ENCODE data around the gene OR5B3. TPM values are rescaled to one million over a fixed set of nuclear protein-coding genes. Genes with fewer than 3 reads are reported as not detected.

The OR5B3 gene
- polyA plus RNA-seq, 1 of the 3 experiments (the other 2 are of a cell fraction), result not detected

- H3K36me3 ChIP-seq (replicated peaks in 1 of 2; ENCODE audit: control insufficient read depth in 1 of 2, insufficient read depth in 2 of 2, low read length in 1 of 2), result no peaks in the 10 kb centered on the region
- H3K27me3 ChIP-seq (ENCODE audit: insufficient read depth), result no peaks in the 10 kb centered on the region
- no peaks in the 10 kb centered on the region for H4K20me1 ChIP-seq (ENCODE audit: insufficient read depth)
- ChIA-PET CTCF (no interaction called here), POLR2A (no interaction called here)
- H3K9me3 ChIP-seq, result no peaks in the 10 kb centered on the region
- WGBS (ENCODE audit: low lambda C conversion rate), result 3% methylated on average over 1 of the region's 1 CpG
- no peak for DNase-seq
- no peaks in the 10 kb centered on the region for H3K9me2 ChIP-seq
- H3K79me2 ChIP-seq (ENCODE audit: insufficient read depth), result no peaks in the 10 kb centered on the region
- no peak overlapping the region for H3K4me3 ChIP-seq (ENCODE audit: low read depth in 2 of 2, low read length in 1 of 2)
- H3F3A ChIP-seq (replicated peaks; ENCODE audit: insufficient read depth), result no peaks in the 10 kb centered on the region
- H3K9ac ChIP-seq, result no peak overlapping the region
- no peak for TF ChIP-seq RCOR1 (IDR thresholded peaks at IDR 0.05; ENCODE audit: low read length)
- no peak for TF ChIP-seq ZBTB33 (IDR thresholded peaks at IDR 0.05; ENCODE audit: borderline replicate concordance, low read depth)
- no peak for TF ChIP-seq FOXJ3 (CRISPR knock-in tag; IDR thresholded peaks at IDR 0.05)
- TF ChIP-seq EP300 (IDR thresholded peaks at IDR 0.05; ENCODE audit: borderline replicate concordance in 1 of 2, low read depth in 1 of 2, low read length in 1 of 2), result no peak
- TF ChIP-seq, protein P1, sequence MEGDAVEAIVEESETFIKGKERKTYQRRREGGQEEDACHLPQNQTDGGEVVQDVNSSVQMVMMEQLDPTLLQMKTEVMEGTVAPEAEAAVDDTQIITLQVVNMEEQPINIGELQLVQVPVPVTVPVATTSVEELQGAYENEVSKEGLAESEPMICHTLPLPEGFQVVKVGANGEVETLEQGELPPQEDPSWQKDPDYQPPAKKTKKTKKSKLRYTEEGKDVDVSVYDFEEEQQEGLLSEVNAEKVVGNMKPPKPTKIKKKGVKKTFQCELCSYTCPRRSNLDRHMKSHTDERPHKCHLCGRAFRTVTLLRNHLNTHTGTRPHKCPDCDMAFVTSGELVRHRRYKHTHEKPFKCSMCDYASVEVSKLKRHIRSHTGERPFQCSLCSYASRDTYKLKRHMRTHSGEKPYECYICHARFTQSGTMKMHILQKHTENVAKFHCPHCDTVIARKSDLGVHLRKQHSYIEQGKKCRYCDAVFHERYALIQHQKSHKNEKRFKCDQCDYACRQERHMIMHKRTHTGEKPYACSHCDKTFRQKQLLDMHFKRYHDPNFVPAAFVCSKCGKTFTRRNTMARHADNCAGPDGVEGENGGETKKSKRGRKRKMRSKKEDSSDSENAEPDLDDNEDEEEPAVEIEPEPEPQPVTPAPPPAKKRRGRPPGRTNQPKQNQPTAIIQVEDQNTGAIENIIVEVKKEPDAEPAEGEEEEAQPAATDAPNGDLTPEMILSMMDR (IDR thresholded peaks at IDR 0.05), result no peak
- TF ChIP-seq TCF12 (IDR thresholded peaks at IDR 0.05), result no peak
- no peak for TF ChIP-seq RXRA (IDR thresholded peaks at IDR 0.05; ENCODE audit: borderline replicate concordance, low read depth)
- no peak for TF ChIP-seq MEF2A (IDR thresholded peaks at IDR 0.05; ENCODE audit: borderline replicate concordance, low read depth)
- TF ChIP-seq, protein P2, sequence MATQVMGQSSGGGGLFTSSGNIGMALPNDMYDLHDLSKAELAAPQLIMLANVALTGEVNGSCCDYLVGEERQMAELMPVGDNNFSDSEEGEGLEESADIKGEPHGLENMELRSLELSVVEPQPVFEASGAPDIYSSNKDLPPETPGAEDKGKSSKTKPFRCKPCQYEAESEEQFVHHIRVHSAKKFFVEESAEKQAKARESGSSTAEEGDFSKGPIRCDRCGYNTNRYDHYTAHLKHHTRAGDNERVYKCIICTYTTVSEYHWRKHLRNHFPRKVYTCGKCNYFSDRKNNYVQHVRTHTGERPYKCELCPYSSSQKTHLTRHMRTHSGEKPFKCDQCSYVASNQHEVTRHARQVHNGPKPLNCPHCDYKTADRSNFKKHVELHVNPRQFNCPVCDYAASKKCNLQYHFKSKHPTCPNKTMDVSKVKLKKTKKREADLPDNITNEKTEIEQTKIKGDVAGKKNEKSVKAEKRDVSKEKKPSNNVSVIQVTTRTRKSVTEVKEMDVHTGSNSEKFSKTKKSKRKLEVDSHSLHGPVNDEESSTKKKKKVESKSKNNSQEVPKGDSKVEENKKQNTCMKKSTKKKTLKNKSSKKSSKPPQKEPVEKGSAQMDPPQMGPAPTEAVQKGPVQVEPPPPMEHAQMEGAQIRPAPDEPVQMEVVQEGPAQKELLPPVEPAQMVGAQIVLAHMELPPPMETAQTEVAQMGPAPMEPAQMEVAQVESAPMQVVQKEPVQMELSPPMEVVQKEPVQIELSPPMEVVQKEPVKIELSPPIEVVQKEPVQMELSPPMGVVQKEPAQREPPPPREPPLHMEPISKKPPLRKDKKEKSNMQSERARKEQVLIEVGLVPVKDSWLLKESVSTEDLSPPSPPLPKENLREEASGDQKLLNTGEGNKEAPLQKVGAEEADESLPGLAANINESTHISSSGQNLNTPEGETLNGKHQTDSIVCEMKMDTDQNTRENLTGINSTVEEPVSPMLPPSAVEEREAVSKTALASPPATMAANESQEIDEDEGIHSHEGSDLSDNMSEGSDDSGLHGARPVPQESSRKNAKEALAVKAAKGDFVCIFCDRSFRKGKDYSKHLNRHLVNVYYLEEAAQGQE (IDR thresholded peaks at IDR 0.05; ENCODE audit: low read depth, low read length), result no peak
- no peak for TF ChIP-seq YY1 (IDR thresholded peaks at IDR 0.05; ENCODE audit: low read depth)
- TF ChIP-seq SMC3 (IDR thresholded peaks at IDR 0.05; ENCODE audit: low read depth, low read length), result no peak
- TF ChIP-seq, protein P3, sequence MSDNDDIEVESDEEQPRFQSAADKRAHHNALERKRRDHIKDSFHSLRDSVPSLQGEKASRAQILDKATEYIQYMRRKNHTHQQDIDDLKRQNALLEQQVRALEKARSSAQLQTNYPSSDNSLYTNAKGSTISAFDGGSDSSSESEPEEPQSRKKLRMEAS (IDR thresholded peaks at IDR 0.05; ENCODE audit: low read depth), result no peak
- TF ChIP-seq CHD2 (IDR thresholded peaks at IDR 0.05; ENCODE audit: low read length, partially characterized antibody), result no peak
- TF ChIP-seq PBX3 (IDR thresholded peaks at IDR 0.05), result no peak
- TF ChIP-seq RFX5 (IDR thresholded peaks at IDR 0.05; ENCODE audit: low read length), result no peak
- no peak for TF ChIP-seq JUND (IDR thresholded peaks at IDR 0.05)
- no peak for TF ChIP-seq POLR2AphosphoS5 (IDR thresholded peaks at IDR 0.05; ENCODE audit: low read depth, low read length)
- TF ChIP-seq RAD21 (IDR thresholded peaks at IDR 0.05; ENCODE audit: low read length), result no peak
- H3K27ac ChIP-seq (ENCODE audit: low read depth in 2 of 2, low read length in 1 of 2), result no peak overlapping the region
- H2AFZ ChIP-seq (ENCODE audit: low read depth), result no peak overlapping the region
- no peaks in the 10 kb centered on the region for H3K4me1 ChIP-seq (ENCODE audit: control insufficient read depth in 1 of 2, insufficient read depth in 2 of 2, low read depth in 1 of 2, low read length in 1 of 2)
- H3K4me2 ChIP-seq, result no peak overlapping the region
Measured at GRCh38 chr11:58429273-58429672, 22.6 kb upstream of the OR5B3 start.

All from SK-N-SH (cell line).